Parathyroid adenoma (tissue), 2 donors: ENCODE data around the gene KHDRBS2.

Source experiments
- H2AFZ ChIP-seq: fragments of 300-600 bp; sonication (generic); one replicate; pipeline ENCODE4 v1.7.0; 2017; ENCODE audit warnings: antibody characterized with exemption, mild to moderate bottlenecking
- H3K27ac ChIP-seq: fragments of 300-600 bp; sonication (generic); one replicate; pipeline ENCODE4 v1.7.0; 2017
- H3K27me3 ChIP-seq: fragments of 300-600 bp; sonication (generic); one replicate; pipeline ENCODE4 v1.7.0; 2017; ENCODE audit warnings: low read length; ENCODE audit not compliant: control insufficient read depth, insufficient read depth
- H3K36me3 ChIP-seq: fragments of 300-600 bp; sonication (generic); one replicate; pipeline ENCODE4 v1.7.0; 2017; ENCODE audit warnings: low read length; ENCODE audit not compliant: control insufficient read depth, insufficient read depth
- H3K4me1 ChIP-seq: fragments of 300-600 bp; sonication (generic); one replicate; pipeline ENCODE4 v1.7.0; 2017; ENCODE audit warnings: control low read depth
- H3K4me2 ChIP-seq: fragments of 300-600 bp; sonication (generic); one replicate; pipeline ENCODE4 v1.7.0; 2017; ENCODE audit warnings: low read length
- H3K4me3 ChIP-seq: fragments of 300-600 bp; sonication (generic); one replicate; pipeline ENCODE4 v1.7.0; 2017; ENCODE audit warnings: low read depth, low read length
- H3K79me2 ChIP-seq: fragments of 300-600 bp; sonication (generic); one replicate; pipeline ENCODE4 v1.7.0; 2017; ENCODE audit warnings: control low read depth
- H3K9ac ChIP-seq: fragments of 300-600 bp; sonication (generic); one replicate; pipeline ENCODE4 v1.7.0; 2017; ENCODE audit warnings: mild to moderate bottlenecking
- H3K9me3 ChIP-seq: fragments of 300-600 bp; sonication (generic); one replicate; pipeline ENCODE4 v1.7.0; 2017; ENCODE audit warnings: low read length; ENCODE audit not compliant: control insufficient read depth
- CTCF ChIP-seq: fragments of 300-600 bp; sonication (generic); IDR thresholded peaks from one replicate; pipeline ENCODE4 v1.7.0; 2017; ENCODE audit warnings: antibody characterized with exemption, mild to moderate bottlenecking
- donor health status: primary hyperparathyroidism.

The KHDRBS2 gene

DNA sequence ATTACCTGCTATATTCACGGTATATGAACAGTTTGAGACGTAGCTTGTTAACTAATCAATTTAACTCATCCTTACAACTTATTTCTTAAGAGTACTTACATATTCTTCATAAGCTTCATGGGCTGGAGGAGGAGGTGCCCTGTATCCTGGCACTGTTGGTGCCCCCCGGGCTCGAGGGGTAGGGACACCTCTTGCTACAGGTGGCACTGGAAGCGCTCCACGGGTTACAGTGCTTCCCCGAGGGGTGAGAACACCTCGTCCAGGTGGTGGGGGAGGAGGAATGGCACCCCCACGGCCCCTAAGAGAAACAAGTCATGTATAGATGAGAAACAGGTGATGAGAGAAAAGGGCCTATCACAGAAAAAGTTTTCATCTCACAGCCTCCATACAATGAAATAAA lies 391.5 kb downstream of the KHDRBS2 start:
- H3K27ac ChIP-seq, result no peak overlapping the region
- no peak overlapping the region for H3K4me3 ChIP-seq
- no peak overlapping the region for H2AFZ ChIP-seq
- no peak overlapping the region for H3K9ac ChIP-seq
- no peaks in the 10 kb centered on the region for H3K9me3 ChIP-seq
- H3K36me3 ChIP-seq, result no peaks in the 10 kb centered on the region
- H3K79me2 ChIP-seq, result no peaks in the 10 kb centered on the region
- no peak for TF ChIP-seq CTCF
- H3K27me3 ChIP-seq, result no peaks in the 10 kb centered on the region
- H3K4me1 ChIP-seq, result no peaks in the 10 kb centered on the region
- no peak overlapping the region for H3K4me2 ChIP-seq

DNA sequence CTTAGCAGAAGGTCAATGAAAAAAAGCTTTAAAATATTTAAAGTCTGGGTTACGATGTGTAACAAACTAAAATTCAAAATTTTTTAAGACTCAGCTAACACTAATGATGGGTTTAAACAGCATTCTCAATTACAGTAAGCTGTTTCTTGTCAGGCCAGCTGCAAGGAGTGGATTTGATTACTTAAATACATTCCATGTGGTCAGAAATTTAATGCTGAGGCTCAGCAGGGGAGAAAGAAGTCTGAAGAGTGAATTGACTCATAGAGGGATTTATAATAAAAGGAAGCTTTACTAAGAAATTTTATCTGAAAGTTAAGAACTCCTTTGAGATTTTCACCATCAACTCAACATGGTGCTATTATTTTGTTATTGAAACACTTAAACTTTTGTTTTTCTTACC lies 398.6 kb downstream of the KHDRBS2 start:
- no peaks in the 10 kb centered on the region for H3K36me3 ChIP-seq
- no peaks in the 10 kb centered on the region for H3K9me3 ChIP-seq
- TF ChIP-seq CTCF, result no peak
- H3K4me1 ChIP-seq, result no peaks in the 10 kb centered on the region
- H3K9ac ChIP-seq, result no peak overlapping the region
- no peak overlapping the region for H3K27ac ChIP-seq
- no peak overlapping the region for H3K4me3 ChIP-seq
- H2AFZ ChIP-seq, result no peak overlapping the region
- no peaks in the 10 kb centered on the region for H3K79me2 ChIP-seq
- no peak overlapping the region for H3K4me2 ChIP-seq
- no peaks in the 10 kb centered on the region for H3K27me3 ChIP-seq

DNA sequence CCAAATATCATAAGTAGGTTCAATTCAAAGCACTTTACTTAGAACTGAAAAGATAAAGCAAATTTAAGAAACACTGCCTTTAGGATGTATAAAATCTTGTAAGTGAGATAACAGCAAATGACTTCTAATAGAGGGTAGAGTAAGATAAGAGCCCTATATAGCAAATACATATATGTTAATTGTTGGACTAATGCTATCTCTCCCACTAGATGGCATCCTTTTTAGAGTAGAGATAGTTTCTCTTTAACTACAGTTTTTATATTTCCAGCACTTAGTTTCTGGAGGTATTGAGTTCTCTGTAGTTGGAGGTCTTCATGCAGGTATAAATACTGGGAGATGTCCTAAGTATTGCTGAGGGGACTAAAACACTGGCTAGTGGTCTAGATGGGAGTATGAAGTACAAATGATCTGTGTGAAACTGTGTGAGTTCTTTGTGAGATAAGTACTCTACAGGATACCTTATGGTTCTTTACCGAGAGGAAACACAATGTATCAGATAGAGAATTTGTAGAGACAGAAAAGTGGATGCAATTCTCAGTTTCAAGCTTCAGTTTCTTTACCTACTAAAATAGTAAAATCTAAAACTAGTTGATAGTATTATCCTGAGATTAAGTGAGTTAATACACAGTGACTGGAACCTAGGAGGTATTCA lies 399.3 kb downstream of the KHDRBS2 start:
- H3K9ac ChIP-seq, result no peak overlapping the region
- H3K9me3 ChIP-seq, result no peaks in the 10 kb centered on the region
- TF ChIP-seq CTCF, result no peak

GRCh38 chr6:61869632-61870400 lies 416.2 kb downstream of the KHDRBS2 start:
- no peak overlapping the region for H3K4me2 ChIP-seq
- H3K9ac ChIP-seq, result no peak overlapping the region
- no peak for TF ChIP-seq CTCF
- no peak overlapping the region for H3K4me3 ChIP-seq
- no peak overlapping the region for H3K27ac ChIP-seq
- H3K36me3 ChIP-seq, result no peaks in the 10 kb centered on the region
- no peaks in the 10 kb centered on the region for H3K9me3 ChIP-seq
- no peaks in the 10 kb centered on the region for H3K27me3 ChIP-seq
- no peaks in the 10 kb centered on the region for H3K4me1 ChIP-seq
- no peak overlapping the region for H2AFZ ChIP-seq
- no peaks in the 10 kb centered on the region for H3K79me2 ChIP-seq

More for the DNA sequence above, 399.3 kb downstream of the KHDRBS2 start:
- no peaks in the 10 kb centered on the region for H3K36me3 ChIP-seq
- no peak overlapping the region for H3K4me2 ChIP-seq
- no peaks in the 10 kb centered on the region for H3K4me1 ChIP-seq
- H3K27ac ChIP-seq, result no peak overlapping the region
- H3K79me2 ChIP-seq, result no peaks in the 10 kb centered on the region
- H3K27me3 ChIP-seq, result no peaks in the 10 kb centered on the region
- H2AFZ ChIP-seq, result no peak overlapping the region
- H3K4me3 ChIP-seq, result no peak overlapping the region
